Transverse colon (tissue), 4 donors: ENCODE measurements around the gene ZSWIM4. TPM values are rescaled to one million over a fixed set of nuclear protein-coding genes. Genes with fewer than 3 reads are reported as not detected.

Source experiments
- DNase-seq: peaks from one replicate; pipeline ENCODE4 v3.0.0-alpha.2; 2019
- H3K27ac ChIP-seq, 4 donors: fragments of 200-600 bp; sonication (generic); 2 replicates each; pipeline ENCODE4 v1.5.1; 2016 to 2018; ENCODE audit warnings: inconsistent platforms in 4 of 4
- H3K27me3 ChIP-seq: fragments of 200-600 bp; sonication (generic); 2 replicates; pipeline ENCODE4 v1.5.1; 2017; ENCODE audit warnings: inconsistent platforms
- H3K36me3 ChIP-seq, 4 donors: fragments of 200-600 bp; sonication (generic); 2 replicates each; pipeline ENCODE4 v1.5.1; 2017 to 2019; ENCODE audit warnings: inconsistent platforms in 4 of 4
- H3K4me1 ChIP-seq, 4 donors: fragments of 200-600 bp; sonication (generic); 2 replicates each; pipeline ENCODE4 v1.5.1; 2017 to 2020; ENCODE audit warnings: inconsistent platforms in 4 of 4
- H3K4me3 ChIP-seq, 4 donors: fragments of 200-600 bp; sonication (generic); 1 replicate in 1 of 4; 2 replicates in 3 of 4; pipeline versions ENCODE4 v1.5.1 to v1.6.1; 2017 to 2019; ENCODE audit warnings: inconsistent platforms in 4 of 4
- H3K9me3 ChIP-seq, 2 donors: fragments of 200-600 bp; sonication (generic); 2 replicates each; pipeline ENCODE4 v1.5.1; 2017 to 2019; ENCODE audit warnings: inconsistent platforms in 2 of 2
- CTCF ChIP-seq, 5 experiments: fragments of 200-600 bp in 3 of 5; fragments of 450-650 bp in 2 of 5; sonication (generic) in 3 of 5; IDR thresholded peaks; 1 replicate in 2 of 5; 2 replicates in 3 of 5; pipeline ENCODE4 v1.5.1; 2016 to 2017; ENCODE audit warnings: antibody characterized with exemption in 5 of 5, inconsistent platforms in 3 of 5, mild to moderate bottlenecking in 2 of 5, moderate library complexity in 1 of 5
- EP300 ChIP-seq: sonication (generic); formaldehyde crosslinking; IDR thresholded peaks from one replicate; pipeline ENCODE4 v1.6.1; 2017; ENCODE audit warnings: antibody characterized with exemption, low read depth
- POLR2A ChIP-seq: fragments of 450-650 bp; IDR thresholded peaks from one replicate; pipeline ENCODE4 v1.6.1; 2016; ENCODE audit warnings: antibody characterized with exemption, mild to moderate bottlenecking, moderate library complexity
- POLR2AphosphoS5 ChIP-seq, 3 donors: sonication (generic); formaldehyde crosslinking; IDR thresholded peaks; one replicate each; pipeline ENCODE4 v1.6.1; 2016; ENCODE audit warnings: antibody characterized with exemption in 3 of 3
- WGBS, 2 donors: methylation state at CpG; one replicate each; pipeline ENCODE4 v1.1.5; 2018; ENCODE audit warnings: low coverage in 1 of 2; 5-methylcytosine and 5-hydroxymethylcytosine counted together
- in situ Hi-C, 4 donors: fragments of 200-750 bp; cut with MboI; loops; one replicate each; pipeline versions ENCODE4 v1.15.0 to v1.15.1; 2017; ENCODE audit warnings: low sequenced_read_pairs in 3 of 4, low pct_ligation_motif_present in 1 of 4, low pct_unique_long_range_greater_than_20kb in 1 of 4
- intact Hi-C: fragments of 100-400 bp; cut with DNase I; formaldehyde crosslinking; loops from one replicate; pipeline ENCODE4 v1.15.1; 2023; ENCODE audit warnings: low total_unique reads
- total RNA-seq, 4 donors: library from RNA; depleted of rRNA; stranded (reverse); fragments of >200 nt; gene quantifications; one replicate each; pipeline ENCODE4 v1.1.0, GENCODE V29; 2016

Gene ZSWIM4
- total RNA-seq, 4 donors from 2014 or later: 2.3 to 5.1 (median 2.9) TPM

GRCh38 chr19:13756210-13756609, 39.0 kb upstream of the ZSWIM4 start:
- WGBS, 2 donors: 96% methylated on average over 9 of the region's 9 CpGs; no CpG with 5 or more reads in 1 of the 2 donors
- intact Hi-C loops: no loop called here
- no peak for DNase-seq
- Histone ChIP-seq H3K27me3 (no peaks in the 10 kb centered on the region), H3K36me3 (peaks cover 0 to 65% (median 26%) of the 10 kb centered on the region in 4 donors), H3K27ac (no peak overlapping the region), H3K9me3 (no peaks in the 10 kb centered on the region), H3K4me3 (no peak overlapping the region), H3K4me1 (no peaks in the 10 kb centered on the region)
- TF ChIP-seq POLR2A (no peak), POLR2AphosphoS5 (IDR thresholded peaks at IDR 0.05) (no peak), EP300 (no peak), CTCF (IDR thresholded peaks at IDR 0.05) (no peak)
- in situ Hi-C loops: loop anchor here in 1 of 4 donors (25.0 kb wide), 1 partner anchor 106 kb away; no protein-coding TSS in a partner anchor

- WGBS, 2 donors: 81 to 88% methylated on average over 5 to 15 of the region's 15 CpGs
- in situ Hi-C loops: loop anchor here in 1 of 4 donors (25.0 kb wide), 1 partner anchor 104 kb away; no protein-coding TSS in a partner anchor
- no peak for DNase-seq
- Histone ChIP-seq H3K27ac (no peak overlapping the region), H3K27me3 (no peaks in the 10 kb centered on the region), H3K9me3 (no peaks in the 10 kb centered on the region), H3K4me1 (no peaks in the 10 kb centered on the region), H3K36me3 (peaks cover 0 to 55% (median 23%) of the 10 kb centered on the region in 4 donors), H3K4me3 (no peak overlapping the region)
- intact Hi-C loops: no loop called here
- no peak for TF ChIP-seq POLR2A
- TF ChIP-seq POLR2AphosphoS5 (IDR thresholded peaks at IDR 0.05): no peak
- no peak for TF ChIP-seq CTCF (IDR thresholded peaks at IDR 0.05)
- no peak for TF ChIP-seq EP300
Observed at GRCh38 chr19:13757805-13758772, 37.2 kb upstream of the ZSWIM4 start.

- no peak for DNase-seq
- H3K9me3 ChIP-seq: no peaks in the 10 kb centered on the region
- intact Hi-C loops: no loop called here
- no peak overlapping the region for H3K4me3 ChIP-seq
- H3K27ac ChIP-seq: no peak overlapping the region
- WGBS, 2 donors: 94% methylated on average over 24 of the region's 24 CpGs; no CpG with 5 or more reads in 1 of the 2 donors
- H3K27me3 ChIP-seq: no peaks in the 10 kb centered on the region
- H3K36me3 ChIP-seq: peaks cover 0 to 51% (median 22%) of the 10 kb centered on the region in 4 donors
- in situ Hi-C loops: loop anchor here in 1 of 4 donors (25.0 kb wide), 1 partner anchor 104 kb away; no protein-coding TSS in a partner anchor
- TF ChIP-seq CTCF (IDR thresholded peaks at IDR 0.05) (no peak), POLR2AphosphoS5 (IDR thresholded peaks at IDR 0.05) (no peak), POLR2A (no peak), EP300 (no peak)
- H3K4me1 ChIP-seq: peaks cover 0 to 6% (median 3%) of the 10 kb centered on the region in 4 donors
Observed at GRCh38 chr19:13758795-13759194, 36.4 kb upstream of the ZSWIM4 start.

- intact Hi-C loops: loop anchor here (10.0 kb wide), 1 partner anchor 103 kb away; no protein-coding TSS in a partner anchor
- Histone ChIP-seq H3K9me3 (no peaks in the 10 kb centered on the region), H3K36me3 (peaks cover 0 to 27% (median 12%) of the 10 kb centered on the region in 4 donors), H3K4me1 (peaks cover 7 to 18% (median 15%) of the 10 kb centered on the region in 4 donors), H3K27ac (no peak overlapping the region), H3K27me3 (no peaks in the 10 kb centered on the region), H3K4me3 (no peak overlapping the region)
- WGBS, 2 donors: 85 to 89% methylated on average over 7 to 8 of the region's 8 CpGs
- no peak for DNase-seq
- no peak for TF ChIP-seq POLR2AphosphoS5 (IDR thresholded peaks at IDR 0.05)
- no peak for TF ChIP-seq POLR2A
- no peak for TF ChIP-seq EP300
- TF ChIP-seq CTCF (IDR thresholded peaks at IDR 0.05): no peak
- in situ Hi-C loops: loop anchor here in 1 of 4 donors (25.0 kb wide), 1 partner anchor 101 kb away; no protein-coding TSS in a partner anchor
Observed at GRCh38 chr19:13761423-13761822, 33.8 kb upstream of the ZSWIM4 start.
